GM21367 (cell line): Measurements from ENCODE around the gene LAG3.

Experiments used
- ATAC-seq: cut with Tn5 transposase; IDR thresholded peaks from one replicate; pipeline ENCODE4 v1.9.1; 2021; ENCODE audit not compliant: unreplicated experiment

The LAG3 gene

GRCh38 chr12:6821591-6822425 lies 49.5 kb downstream of the LAG3 start, which contains the start of gene GPR162:
TSS of gene GPR162 (plus strand) at chr12:6821821. CDS start at chr12:6823899, 2,078 bp downstream.
- ATAC-seq = no peak

DNA sequence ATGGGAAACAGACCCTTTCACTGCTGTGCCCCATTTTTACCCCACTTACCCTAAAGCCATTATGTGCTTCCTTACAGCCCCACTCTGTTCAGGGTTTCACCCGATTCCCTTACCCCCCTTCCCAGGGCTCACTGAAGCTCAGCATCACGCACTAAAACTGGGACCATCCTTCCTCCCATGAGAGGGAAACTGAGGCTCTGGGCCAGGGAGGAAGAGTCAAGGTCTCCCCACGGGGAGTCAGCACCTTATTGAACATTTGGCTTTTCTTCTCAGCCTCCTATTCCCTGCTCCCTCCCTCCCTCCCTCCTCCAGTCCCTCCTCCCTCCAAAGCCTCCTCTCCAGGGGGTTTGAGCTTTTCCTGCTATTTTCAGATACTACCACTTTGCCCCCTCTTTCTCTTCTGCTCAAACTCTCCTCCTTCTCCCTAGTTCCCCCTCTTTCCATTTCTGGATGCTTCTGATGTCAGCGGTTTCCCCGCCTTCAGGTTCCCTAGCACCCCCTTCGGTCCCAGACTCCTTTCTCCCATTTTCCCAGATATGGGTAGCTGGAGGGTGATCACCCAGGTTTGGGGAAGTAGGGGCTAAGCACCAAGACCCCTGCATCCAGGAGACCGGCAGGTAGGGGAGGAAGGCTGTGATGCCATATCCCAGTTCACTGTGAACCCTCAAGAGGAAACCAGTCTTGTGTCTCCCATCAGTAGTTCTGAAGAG lies 50.3 kb downstream of the LAG3 start:
- no peak for ATAC-seq

- ATAC-seq = no peak
Measured at GRCh38 chr12:6823182-6824084, 51.1 kb downstream of the LAG3 start.

DNA sequence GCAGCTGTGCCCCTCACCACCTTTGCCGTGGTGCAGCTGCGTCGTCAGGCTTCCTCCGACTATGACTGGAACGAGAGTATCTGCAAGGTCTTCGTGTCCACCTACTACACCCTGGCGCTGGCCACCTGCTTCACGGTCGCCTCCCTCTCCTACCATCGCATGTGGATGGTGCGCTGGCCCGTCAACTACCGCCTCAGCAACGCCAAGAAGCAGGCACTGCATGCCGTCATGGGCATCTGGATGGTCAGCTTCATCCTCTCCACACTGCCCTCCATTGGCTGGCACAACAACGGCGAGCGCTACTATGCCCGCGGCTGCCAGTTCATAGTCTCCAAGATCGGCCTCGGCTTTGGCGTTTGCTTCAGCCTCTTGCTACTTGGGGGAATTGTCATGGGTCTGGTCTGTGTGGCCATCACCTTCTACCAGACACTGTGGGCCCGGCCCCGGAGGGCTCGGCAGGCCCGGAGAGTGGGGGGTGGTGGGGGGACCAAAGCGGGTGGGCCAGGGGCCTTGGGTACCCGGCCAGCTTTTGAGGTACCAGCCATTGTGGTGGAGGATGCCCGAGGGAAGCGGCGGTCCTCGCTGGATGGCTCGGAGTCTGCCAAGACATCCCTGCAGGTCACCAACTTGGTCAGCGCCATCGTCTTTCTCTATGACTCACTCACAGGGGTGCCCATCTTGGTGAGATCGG lies 51.9 kb downstream of the LAG3 start:
- ATAC-seq = no peak

GRCh38 chr12:6824901-6825381 lies 52.6 kb downstream of the LAG3 start:
- no peak for ATAC-seq

DNA sequence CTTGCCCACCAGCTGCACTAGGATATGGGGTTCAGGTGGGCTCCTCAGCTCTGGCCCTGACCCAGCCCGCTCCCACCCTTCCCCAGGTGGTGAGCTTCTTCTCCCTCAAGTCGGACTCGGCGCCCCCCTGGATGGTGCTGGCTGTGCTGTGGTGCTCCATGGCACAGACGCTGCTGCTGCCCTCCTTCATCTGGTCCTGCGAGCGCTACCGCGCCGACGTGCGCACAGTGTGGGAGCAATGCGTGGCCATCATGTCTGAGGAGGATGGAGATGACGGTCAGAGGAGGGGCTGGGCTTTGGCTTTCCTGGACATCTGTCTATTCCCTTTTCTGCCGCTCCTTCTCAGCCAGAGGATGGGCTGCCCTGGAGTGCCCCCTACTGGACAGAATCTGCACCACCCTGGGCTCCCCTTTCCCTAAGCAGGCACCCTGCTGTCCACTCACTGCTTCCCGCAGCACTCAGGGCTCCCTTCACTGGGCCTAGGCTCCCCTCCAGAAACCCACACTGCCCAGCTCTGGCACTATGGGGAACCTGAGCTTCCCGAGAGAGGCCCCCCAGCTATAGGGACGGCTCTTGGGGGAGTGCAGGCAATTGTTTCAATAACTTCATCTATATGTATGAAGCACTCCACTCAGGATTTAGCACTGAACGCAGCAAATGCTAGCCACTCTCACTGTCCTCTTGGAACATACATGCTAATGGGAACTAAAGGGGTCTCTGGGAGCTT lies 53.2 kb downstream of the LAG3 start:
- ATAC-seq = no peak

DNA sequence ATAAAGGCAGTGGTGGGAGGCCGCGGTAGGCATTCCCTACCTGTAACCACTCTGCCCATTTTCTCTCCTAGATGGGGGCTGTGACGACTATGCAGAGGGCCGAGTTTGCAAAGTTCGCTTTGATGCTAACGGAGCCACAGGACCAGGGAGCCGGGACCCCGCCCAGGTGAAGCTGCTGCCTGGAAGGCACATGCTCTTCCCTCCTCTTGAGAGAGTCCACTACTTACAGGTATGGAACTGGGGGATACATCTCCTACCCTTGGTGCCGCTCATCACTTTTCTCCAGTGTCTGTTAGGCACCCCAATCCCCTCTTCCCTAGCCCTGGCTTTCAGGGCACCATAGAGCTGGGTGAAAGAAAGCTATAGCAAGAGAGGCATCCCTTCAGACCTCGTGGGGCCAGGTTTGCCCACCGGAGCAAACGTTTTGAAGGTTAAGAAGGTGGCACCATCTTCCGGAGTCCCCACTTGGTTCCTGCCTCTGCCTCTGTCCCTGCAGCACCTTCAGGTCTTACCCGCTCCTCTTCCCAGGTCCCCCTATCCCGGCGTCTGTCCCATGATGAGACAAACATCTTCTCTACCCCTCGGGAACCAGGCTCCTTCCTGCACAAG lies 53.9 kb downstream of the LAG3 start:
- ATAC-seq = no peak

DNA sequence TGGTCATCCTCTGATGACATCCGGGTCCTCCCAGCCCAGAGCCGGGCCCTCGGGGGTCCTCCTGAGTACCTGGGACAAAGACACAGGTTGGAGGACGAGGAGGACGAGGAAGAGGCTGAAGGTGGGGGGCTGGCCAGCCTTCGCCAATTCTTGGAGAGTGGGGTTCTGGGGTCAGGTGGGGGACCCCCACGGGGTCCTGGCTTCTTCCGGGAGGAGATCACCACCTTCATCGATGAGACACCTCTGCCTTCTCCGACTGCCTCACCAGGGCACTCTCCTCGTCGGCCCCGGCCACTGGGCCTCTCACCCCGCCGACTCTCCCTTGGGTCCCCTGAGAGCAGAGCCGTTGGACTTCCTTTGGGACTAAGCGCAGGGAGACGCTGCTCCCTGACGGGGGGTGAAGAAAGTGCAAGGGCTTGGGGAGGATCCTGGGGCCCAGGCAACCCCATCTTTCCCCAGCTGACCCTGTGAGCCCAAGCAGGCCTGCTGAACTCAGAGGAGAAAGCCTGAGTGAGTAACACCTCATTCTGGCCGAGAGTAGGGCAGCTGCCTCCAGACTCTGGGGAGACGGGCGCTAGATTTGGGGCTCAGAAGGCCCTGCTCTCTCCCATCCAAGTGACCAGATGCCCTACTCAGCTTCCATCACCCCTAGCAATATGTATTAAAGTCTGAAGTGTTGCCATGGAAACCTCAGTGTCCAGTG lies 54.6 kb downstream of the LAG3 start:
- ATAC-seq = no peak

DNA sequence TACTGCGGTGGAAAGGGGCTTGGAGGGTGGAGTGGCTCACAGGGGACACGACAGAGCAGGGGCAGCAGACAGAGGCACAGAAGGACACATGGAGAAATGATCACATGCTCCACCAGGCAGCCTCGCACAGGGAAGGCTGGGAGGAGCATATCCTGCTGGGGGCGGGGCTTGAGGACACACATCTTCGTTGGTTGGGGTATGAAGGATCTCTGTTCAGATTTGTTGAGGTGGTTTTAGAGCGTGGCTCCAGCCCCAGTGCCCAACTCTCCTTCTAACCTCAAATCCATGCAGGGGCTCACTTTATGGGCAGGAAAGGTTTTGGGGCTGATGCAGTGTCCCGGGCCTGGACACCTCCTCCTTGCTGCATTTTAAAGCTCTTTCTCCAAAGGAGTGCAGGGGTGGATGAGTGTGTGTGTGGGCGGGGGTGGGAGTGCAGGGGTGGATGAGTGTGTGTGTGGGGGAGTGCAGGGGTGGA lies 55.2 kb downstream of the LAG3 start:
- no peak for ATAC-seq
